Measurements from ENCODE around the gene TAPT1.
"Not testable (repeated sequence)": the region's sequence is repeated elsewhere in the genome, so short reads cannot be mapped to it uniquely, and the experiment has no call there.

Gene TAPT1

GRCh38 chr4:16196482-16197393 is 29.5 kb downstream of the TAPT1 start:
- no peak overlapping the region for H3K4me3 ChIP-seq (ENCODE audit: control insufficient read depth, low read depth, low read length)
- peak; percentile 56 for DNase-seq (ENCODE audit: low read depth)
- TF ChIP-seq CTCF (conservative IDR thresholded peaks at IDR 0.05; ENCODE audit: control insufficient read depth, insufficient read depth, low read depth, low read length) = peak; percentile 35

- DNase-seq (ENCODE audit: low read depth) = no peak
- no peak overlapping the region for H3K4me3 ChIP-seq (ENCODE audit: control insufficient read depth, low read depth, low read length)
- no peak for TF ChIP-seq CTCF (conservative IDR thresholded peaks at IDR 0.05; ENCODE audit: control insufficient read depth, insufficient read depth, low read depth, low read length)
Measured at GRCh38 chr4:16195209-16195608, 31.1 kb downstream of the TAPT1 start.

GRCh38 chr4:16194798-16195197 is 31.5 kb downstream of the TAPT1 start:
- H3K4me3 ChIP-seq (ENCODE audit: control insufficient read depth, low read depth, low read length); DNase-seq (ENCODE audit: low read depth): not testable (repeated sequence)

- no peak overlapping the region for H3K4me3 ChIP-seq (ENCODE audit: control insufficient read depth, low read depth, low read length)
- TF ChIP-seq CTCF (conservative IDR thresholded peaks at IDR 0.05; ENCODE audit: control insufficient read depth, insufficient read depth, low read depth, low read length) = no peak
- peak; percentile 56 for DNase-seq (ENCODE audit: low read depth)
Measured at GRCh38 chr4:16194214-16194613, 32.1 kb downstream of the TAPT1 start.

GRCh38 chr4:16192631-16193518 is 33.4 kb downstream of the TAPT1 start:
- H3K4me3 ChIP-seq (ENCODE audit: control insufficient read depth, low read depth, low read length) = no peak overlapping the region
- TF ChIP-seq CTCF (conservative IDR thresholded peaks at IDR 0.05; ENCODE audit: control insufficient read depth, insufficient read depth, low read depth, low read length) = no peak
- DNase-seq (ENCODE audit: low read depth) = peak; percentile 22

GRCh38 chr4:16192057-16192456 is 34.2 kb downstream of the TAPT1 start:
- no peak for TF ChIP-seq CTCF (conservative IDR thresholded peaks at IDR 0.05; ENCODE audit: control insufficient read depth, insufficient read depth, low read depth, low read length)
- no peak for DNase-seq (ENCODE audit: low read depth)

GRCh38 chr4:16187455-16187854 is 38.8 kb downstream of the TAPT1 start:
- H3K4me3 ChIP-seq (ENCODE audit: control insufficient read depth, low read depth, low read length) = no peak overlapping the region
- DNase-seq (ENCODE audit: low read depth) = no peak
- TF ChIP-seq CTCF (conservative IDR thresholded peaks at IDR 0.05; ENCODE audit: control insufficient read depth, insufficient read depth, low read depth, low read length) = no peak

More at GRCh38 chr4:16192057-16192456, 34.2 kb downstream of the TAPT1 start:
- no peak overlapping the region for H3K4me3 ChIP-seq (ENCODE audit: control insufficient read depth, low read depth, low read length)
